GM21515 (cell line): ENCODE measurements around the gene SH3RF2.
"Not testable (repeated sequence)": the region's sequence is repeated elsewhere in the genome, so short reads cannot be mapped to it uniquely, and the experiment has no call there.

ENCODE experiments used
- ATAC-seq: cut with Tn5 transposase; IDR thresholded peaks from one replicate; pipeline ENCODE4 v1.9.1; 2021; ENCODE audit not compliant: unreplicated experiment

Gene SH3RF2

DNA sequence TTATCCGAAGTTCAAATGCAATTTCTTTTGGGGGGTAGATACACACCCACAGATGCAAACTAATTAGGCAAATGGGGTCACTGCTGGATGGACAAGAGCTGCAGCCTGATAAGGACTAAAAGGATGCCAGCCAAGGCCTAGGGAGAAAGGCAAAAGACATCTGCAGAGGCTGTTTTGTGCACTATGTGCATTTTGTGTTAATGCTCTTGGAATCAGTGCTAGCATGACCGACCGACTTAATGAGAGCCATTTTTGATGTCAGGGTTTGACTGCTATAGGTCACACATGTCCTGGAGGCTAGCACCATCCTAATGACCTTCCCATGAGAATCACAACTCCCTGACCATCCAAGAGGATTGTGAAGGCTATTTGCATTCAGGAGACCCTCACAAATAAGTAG, 134.4 kb downstream of the SH3RF2 start:
- no peak for ATAC-seq

DNA sequence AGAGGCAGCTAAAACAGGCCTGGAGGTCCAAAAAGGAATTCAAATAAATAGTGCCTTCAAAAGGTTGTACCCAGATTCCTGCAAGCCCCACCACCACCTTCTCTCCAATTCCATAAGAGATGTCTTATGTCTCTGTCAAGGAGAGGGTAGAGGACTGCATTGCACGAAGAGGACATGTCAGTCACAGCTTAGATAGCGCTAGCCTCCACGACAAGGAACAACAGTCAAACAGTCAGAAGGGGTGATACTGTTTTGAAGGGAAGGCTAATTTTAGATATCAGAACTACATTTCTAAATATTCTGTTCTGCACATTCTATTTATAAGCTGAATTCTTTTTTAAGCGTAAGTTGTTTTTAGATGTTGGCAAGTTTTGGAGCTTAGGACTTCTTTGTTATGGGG, 134.8 kb downstream of the SH3RF2 start:
- ATAC-seq = no peak

DNA sequence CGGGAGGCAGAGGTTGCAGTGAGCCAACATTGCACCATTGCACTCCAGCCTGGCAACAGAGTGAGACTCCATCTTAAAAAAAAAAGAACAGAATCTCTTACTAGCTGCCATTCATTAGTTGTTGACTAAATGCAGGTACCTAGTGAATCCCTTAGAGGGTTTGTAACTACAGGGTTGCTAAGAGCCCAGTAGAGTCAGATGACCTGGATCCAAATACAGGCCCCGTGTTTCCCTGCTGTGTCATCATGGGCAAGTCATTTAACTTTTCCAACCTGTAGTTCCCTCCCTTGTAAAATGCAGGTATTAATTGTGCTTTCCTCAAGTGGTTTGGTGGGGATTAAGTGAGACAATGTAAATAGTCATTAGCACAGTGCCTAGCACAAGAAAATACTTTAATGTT, 136.2 kb downstream of the SH3RF2 start:
- ATAC-seq = no peak

DNA sequence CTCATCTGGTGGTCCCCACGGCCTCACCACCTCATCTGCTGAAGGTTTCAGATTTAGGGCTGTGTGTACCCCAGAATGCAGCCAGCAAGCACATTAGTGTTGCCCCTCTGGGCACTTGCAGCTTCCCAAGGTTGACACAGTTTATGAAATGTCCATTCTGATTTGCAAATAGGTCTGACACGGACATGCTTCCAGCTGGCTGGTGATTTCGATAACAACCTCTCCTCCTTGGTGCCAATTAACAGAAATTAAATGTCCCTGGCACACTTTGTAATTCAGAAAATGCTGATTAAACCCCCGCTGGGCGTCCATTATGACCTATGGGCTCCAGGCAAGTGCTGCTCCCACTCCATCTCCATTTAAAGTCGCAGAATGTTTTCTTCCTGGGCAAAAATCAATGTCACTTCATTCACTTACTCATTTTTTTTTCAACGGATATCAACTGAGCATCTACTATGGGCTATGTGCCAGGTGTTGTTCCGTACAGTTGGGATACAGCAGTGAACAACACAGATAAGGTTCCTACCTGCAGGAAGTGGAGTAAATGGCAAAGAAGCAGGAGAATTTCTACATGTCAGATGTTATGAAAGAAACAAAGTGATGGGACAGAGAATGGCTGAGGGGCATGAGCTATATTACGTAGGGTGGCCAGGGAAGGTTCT, 137.0 kb downstream of the SH3RF2 start:
- ATAC-seq = no peak

DNA sequence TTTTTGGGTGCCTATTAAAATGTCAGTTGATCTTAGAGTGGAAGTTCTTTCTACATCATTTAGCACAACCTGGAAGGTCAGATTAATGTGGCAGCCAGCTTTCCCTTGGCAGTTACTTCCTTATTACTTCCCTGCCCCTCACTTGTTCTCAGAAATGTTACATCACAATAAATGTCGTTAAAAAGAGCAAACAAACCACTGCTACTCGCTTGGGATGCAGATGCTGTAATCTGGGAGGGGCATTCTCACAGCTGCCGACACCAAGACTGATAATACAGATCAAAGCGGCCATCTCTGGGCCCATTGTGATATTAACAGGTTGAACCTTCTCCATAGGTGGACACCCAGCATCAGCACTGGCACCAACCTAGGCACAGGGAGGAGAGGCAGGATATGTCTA, 139.7 kb downstream of the SH3RF2 start:
- ATAC-seq = no peak

DNA sequence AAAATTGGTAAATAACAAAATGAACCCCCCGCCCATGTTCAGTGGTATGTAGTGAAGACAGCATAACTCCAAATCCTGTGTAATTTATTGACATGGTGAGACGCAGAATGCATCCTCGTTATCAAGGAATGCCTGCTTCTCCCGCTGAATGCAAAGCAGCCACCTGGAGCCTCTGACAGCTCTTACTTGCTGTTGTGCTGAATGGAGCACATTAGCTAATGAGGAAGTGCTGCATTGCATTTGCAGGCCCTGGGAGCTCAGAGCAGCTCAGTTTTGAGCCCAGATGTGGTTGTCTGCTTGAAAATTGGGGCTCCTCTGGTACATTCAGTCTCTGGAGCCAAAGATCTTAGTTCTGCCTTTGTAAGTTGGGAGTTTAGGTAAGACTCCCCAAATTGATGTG, 140.1 kb downstream of the SH3RF2 start:
- ATAC-seq = no peak

DNA sequence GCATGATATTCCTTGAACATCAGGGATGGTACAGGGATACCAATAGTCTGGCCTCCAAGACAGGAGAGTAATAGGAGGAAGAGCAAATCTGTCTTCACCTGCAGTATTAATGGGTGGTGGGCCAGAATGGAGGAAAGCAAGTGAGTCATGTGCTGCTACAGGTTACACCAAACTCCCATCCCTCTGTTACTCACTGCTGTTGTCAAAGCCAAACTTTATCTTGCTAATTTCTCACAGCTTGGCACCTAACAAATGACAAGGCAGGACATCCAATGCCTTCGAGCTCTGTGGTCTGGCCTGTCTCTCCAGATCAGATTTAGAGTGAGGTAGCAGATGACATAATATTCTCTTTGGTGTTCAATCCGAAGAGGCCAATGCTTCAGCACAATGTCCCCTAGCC, 142.2 kb downstream of the SH3RF2 start:
- ATAC-seq = no peak

DNA sequence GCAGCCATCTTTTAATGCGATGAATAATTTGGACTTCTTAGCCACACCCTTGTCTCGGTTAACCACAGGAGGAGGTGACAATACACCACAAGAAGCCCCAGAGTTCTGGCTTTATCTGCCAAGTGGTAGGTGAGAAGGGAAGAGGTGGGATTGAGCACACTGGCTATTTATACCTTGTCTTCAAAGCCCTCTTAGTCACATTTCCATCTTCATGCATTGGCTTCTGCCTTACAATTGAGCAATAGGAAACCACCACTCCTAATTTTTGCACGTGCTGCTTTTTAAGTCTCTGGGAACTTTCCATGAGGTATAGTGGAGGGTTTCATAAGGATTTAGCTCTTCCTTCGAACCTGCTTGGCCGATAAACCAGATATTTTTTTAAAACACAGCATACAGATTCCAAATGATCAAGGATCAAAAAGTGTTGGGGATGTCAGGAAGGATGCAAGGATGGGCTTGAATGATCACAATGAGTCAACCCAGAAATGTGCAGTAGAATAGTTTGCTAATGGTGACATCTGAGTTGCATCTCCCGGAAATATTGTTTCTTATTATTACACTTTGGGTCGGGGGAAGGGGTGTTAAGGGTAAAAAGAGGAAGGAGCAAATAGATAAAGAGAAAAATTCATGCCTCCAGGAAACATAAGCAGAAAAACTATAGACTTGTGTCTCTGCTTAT, 143.5 kb downstream of the SH3RF2 start:
- ATAC-seq = no peak

DNA sequence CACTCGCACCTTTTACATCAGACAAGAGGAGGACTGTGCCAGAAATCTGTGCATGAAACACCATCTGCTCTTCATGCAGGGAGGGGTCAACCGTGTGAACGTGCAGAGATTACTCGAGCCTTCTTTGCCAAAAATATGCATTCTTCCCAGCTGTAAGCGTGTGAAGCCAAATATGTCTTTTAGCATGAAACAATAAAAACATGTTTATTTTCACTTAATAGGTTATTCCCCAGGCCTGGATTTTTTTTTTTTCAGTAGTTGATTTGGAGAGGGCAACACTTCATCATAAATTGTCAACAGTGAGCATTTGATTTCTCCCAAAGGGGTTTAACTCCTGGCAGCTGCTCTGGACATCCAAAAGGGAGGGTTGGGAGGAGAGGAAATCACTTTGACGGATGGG, 145.2 kb downstream of the SH3RF2 start:
- no peak for ATAC-seq

DNA sequence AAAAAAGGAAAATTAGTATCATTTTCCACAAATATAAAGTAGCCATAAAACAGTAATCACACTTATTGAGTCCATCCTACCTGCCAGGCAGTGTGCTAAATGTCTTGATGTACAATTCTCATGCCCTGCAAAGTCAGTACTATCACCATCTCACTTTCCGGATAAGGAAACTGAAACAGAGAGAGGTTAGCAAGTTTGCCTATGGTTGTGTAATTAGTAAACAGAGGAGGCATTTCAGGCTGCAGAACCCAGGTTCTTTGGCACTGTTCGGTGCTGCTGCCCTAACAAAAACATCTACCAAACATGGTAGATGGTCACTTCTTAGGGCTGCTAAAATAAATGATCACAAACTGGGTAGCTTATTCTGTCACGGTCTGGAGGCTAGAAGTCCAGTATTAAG, 146.4 kb downstream of the SH3RF2 start:
- ATAC-seq = peak; percentile 92

DNA sequence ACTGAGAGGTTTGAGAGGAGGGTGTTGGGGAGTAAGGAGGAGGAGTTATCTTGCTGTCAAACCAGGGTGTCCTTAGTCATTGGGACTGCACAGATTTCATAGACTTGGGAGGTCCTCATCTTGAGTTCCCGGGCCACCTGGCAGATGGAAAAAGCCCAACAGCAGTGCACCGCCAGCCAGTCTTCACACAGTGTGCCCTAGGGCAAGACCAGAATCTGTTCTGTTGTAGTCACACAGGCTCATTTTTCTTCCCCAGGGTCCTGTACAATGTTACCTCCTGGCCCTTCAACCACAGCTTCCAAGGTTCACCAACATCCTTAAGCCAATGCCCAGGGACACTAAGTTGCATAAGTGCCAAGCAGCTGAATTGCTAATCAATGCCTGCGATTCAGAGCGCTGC, 148.0 kb downstream of the SH3RF2 start:
- ATAC-seq = no peak

DNA sequence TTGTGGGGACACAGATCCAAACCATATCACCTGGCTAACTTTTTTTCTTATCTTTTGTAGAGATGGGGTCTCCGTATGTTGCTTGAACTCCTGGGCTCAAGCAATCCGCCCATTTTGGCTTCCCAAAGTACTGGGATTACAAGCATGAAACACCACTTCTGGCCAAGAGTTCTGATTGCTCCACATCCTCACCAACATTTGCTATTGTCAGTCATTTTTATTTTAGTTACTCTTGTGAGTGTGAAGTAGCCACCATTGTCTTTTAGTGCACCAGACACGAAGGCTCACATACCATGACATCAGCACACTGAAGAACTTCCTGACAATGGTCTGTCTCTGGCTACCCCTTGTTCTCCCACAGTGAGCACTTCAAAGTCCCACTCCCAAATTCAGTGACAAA, 151.7 kb downstream of the SH3RF2 start:
- no peak for ATAC-seq

DNA sequence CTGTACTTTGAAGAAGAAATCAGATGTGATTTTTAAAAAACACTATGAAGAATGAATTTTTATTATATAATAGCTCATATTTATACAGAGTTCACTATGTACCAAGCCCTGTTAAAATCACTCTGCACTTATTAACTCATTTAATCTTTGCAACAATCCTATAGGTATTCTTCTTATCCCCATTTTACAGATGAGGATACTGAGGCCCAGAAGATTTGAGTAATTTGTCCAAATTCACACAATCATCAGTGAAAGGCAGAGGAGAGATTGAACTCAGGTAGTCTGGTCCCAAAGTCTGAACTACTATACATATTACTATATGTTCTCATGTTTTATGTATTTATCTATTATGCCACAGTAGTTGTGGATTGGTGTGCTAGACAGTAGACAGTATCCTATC, 152.9 kb downstream of the SH3RF2 start:
- ATAC-seq = no peak

DNA sequence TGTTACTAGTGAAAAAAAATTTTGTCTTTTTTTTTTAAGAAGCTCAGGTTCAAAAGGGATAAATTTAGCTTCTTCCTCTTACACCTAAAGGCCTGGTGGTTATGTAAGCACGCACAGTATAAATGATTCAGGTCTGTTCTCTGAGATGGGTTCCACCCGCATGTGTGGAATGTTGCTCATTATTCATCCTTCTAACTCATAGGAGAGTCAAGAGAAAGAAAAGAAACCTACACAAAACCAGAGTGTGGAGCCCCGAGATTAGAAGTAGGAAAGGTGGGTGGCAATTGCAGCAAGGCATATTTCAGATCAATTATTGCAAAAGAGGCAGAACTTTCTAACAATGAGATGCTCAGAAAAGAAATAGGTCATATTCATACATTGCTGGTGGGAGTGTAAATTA, 155.5 kb downstream of the SH3RF2 start:
- no peak for ATAC-seq

DNA sequence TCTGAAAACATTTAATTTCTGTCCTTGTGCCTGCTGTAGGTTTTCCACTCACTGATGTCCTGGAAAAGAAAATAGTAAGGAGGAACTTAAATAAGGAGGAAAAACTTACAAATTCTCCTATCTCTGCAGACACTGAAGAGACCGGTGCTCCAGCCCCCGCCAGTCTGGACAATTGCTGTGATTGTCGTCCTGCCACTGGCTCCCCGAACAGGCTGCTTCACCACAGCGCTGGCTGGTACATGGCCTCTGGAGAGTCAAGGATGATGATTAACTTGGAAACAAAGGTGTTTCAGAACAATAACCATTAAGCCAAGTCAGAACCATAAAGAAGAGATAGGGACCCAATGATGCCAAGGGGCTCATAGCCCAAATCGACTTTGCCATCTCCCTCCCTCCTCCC, 161.7 kb downstream of the SH3RF2 start:
- no peak for ATAC-seq

DNA sequence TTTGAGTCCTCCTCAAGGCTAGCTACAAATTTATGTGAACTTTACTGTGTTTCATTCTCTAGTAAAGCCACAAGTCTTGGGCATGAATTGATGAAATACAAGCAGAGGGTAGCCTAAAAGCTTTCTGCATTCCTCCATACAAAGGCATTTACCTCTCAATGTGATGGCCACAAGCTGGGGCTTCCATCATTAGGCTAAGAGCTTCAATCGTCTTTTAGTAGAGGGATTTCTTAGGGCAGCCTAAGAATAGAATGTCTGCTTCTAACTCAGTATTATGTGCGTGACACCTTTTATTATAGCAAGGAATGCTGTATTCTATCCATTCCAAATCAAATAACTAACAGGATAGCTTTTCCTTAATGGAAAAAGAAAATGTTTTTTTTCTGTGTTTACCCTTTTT, 165.3 kb downstream of the SH3RF2 start:
- ATAC-seq = no peak

DNA sequence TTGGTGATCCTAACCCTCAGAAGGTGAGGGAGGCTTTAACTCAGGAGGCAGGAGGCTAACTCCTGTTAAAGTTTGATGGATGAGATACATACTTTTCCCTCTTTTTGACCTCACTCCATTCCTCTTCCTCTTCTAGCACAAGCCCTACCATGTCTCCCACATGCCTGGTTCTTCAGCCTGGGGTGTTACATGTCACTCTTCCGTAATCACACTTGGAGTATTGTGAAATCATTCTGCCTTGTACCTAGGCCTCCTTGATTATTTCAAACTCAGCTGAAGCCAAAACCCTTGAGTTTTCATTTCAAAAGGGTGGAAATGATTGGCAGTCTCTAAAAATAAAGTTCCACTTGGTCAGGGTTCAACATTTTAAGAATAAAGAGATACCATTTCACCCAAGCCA, 167.2 kb downstream of the SH3RF2 start:
- ATAC-seq = no peak

DNA sequence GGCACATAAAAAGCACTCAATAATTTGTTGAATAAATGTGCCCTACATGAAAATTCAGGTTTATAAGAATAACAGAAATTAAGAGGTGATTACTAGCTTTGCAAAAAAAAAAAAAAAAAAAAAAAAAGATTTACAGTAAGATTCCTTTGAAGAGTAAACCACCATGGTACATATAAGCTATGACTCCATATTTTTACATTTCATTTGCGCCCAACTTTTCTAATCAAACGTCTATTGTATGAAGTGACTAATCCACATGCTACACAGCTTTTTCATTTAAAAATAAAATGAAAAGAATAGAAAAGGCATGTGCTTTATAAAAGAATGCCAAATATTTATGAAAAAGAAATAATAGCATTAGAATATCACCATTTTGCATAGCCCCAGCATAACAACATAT, 169.1 kb downstream of the SH3RF2 start, which contains the start of gene PLAC8L1:
Gene PLAC8L1 (minus strand): TSS at position 101 of the 400 bp plus-strand sequence. CDS start 1,266 bp downstream, outside the sequence.
- no peak for ATAC-seq

DNA sequence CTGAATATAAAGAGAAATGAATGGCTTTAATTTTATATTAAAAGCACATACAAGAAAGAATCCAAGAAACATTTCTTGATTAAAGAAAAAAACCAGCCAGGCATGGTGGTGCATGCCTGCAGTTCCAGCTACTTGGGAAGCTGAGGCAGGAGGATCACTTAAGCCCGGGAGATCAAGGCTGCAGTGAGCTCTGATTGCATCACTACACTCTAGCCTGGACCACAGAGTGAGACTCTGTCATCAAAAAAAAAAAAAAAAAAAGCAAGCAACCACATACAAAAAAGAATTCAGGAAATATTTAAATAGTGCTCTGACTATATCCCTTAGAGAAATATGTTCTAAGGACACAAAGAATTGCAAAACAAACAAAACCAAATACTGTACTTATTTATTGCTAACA, 171.5 kb downstream of the SH3RF2 start:
- ATAC-seq = no peak

DNA sequence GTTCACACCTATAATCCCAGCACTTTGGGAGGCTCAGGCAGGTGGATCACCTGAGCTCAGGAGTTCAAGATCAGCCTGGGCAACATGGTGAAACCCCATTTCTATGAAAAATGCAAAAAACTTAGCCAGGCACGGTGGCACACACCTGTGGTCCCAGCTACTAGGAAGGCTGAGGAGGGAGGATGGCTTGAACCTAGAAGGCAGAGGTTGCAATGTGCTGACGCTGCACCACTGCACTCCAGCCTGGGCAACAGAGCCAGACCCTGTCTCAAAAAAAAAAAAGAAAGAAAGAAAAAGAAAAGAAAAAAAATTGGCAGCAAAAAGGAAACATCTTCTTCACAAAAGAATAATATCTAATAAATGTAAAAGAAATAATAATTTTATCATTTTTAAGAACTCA, 172.5 kb downstream of the SH3RF2 start:
- not testable (repeated sequence) for ATAC-seq

DNA sequence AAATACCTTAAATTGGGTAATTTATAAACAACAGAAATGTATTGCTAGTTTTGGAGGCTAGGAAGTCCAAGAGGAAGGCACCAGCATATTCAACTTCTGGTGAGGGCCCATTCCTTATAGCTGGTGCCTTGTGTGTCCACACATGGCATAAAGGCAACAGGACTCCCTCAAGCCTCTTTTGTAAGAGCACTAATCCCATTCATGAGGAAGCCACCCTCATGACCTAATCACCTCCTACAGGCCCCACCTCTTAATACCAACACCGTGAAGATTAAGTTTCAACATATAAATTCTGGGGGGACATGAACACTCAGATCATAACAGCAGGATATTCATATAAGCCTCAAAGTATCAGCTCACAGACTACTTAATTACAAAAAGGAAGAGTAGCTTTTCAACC, 173.0 kb downstream of the SH3RF2 start:
- ATAC-seq = no peak

DNA sequence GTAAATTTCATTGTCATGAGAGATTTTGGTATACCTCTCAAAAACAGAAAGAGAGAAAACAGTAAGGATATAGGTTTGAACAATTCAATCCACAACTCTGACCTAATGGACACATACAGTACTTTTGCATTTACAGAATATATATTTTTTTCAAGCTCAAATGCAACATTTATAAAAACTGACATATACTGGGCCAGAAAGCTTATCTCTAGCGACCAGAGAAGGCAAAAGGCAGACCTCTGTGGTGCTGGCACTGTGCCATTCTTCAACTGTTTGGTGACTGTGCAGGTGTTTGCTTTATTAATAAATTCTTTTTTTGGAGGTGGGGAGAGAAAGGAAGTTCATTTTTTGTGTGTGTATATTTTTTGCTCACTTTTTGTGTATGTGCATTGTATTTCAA, 175.0 kb downstream of the SH3RF2 start:
- no peak for ATAC-seq

DNA sequence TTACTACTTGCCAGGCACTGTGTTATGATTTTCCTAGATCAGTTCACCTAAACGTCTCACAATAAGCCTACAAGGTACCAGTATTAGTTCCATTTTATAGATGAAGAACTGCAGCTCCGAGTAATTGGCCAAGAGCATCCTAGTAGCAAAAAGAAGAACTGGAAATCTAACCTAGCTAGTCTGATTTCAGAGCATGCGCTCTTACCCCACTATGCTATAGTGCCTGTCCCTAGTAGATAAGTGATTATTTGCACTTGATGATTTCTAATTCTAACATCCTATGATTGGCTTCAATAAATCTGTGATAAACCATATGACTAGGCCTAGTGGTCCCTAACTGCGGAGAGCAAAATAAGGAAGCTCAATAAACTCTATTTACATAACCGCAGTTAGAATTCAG, 176.1 kb downstream of the SH3RF2 start:
- ATAC-seq = no peak
